ENCODE measurements around the gene ANGEL1.

DNA sequence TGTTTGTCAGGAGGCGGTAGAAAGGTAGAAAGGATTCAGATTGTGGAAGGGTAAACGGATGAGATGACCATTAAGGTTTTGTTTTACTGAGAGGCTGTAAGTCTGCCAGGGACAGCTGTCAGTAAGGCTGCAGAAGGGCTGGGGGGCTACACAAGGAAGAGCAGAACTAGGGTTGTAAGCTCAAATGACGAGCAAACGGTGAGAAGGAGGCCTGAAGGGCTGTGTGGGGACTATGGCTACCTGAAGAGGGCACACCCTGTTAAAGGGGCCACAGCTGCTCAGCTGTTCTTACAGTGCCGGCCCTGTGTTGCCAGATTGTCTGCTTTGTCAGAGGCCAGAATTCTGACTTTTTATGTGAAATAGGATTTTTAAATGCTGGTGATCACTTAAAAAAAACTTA is 32.3 kb downstream of the ANGEL1 start:
- no peak for TF ChIP-seq POLR2A (IDR thresholded peaks at IDR 0.05)
- TF ChIP-seq, protein P1, sequence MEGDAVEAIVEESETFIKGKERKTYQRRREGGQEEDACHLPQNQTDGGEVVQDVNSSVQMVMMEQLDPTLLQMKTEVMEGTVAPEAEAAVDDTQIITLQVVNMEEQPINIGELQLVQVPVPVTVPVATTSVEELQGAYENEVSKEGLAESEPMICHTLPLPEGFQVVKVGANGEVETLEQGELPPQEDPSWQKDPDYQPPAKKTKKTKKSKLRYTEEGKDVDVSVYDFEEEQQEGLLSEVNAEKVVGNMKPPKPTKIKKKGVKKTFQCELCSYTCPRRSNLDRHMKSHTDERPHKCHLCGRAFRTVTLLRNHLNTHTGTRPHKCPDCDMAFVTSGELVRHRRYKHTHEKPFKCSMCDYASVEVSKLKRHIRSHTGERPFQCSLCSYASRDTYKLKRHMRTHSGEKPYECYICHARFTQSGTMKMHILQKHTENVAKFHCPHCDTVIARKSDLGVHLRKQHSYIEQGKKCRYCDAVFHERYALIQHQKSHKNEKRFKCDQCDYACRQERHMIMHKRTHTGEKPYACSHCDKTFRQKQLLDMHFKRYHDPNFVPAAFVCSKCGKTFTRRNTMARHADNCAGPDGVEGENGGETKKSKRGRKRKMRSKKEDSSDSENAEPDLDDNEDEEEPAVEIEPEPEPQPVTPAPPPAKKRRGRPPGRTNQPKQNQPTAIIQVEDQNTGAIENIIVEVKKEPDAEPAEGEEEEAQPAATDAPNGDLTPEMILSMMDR (IDR thresholded peaks at IDR 0.05): no peak
